Thoracic aorta endothelial cell (primary cell): ENCODE results near the gene TAX1BP3. TPM values are rescaled to one million over a fixed set of nuclear protein-coding genes. Genes with fewer than 3 reads are reported as not detected.

ENCODE experiments used
- total RNA-seq: library from RNA; depleted of rRNA; stranded (reverse); fragments of >200 nt; gene quantifications from 2 replicates; pipeline ENCODE4 v1.2.3, GENCODE V29; 2012

TAX1BP3 gene, protein sequence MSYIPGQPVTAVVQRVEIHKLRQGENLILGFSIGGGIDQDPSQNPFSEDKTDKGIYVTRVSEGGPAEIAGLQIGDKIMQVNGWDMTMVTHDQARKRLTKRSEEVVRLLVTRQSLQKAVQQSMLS
- 159 and 179 TPM in 2 replicates for total RNA-seq

DNA sequence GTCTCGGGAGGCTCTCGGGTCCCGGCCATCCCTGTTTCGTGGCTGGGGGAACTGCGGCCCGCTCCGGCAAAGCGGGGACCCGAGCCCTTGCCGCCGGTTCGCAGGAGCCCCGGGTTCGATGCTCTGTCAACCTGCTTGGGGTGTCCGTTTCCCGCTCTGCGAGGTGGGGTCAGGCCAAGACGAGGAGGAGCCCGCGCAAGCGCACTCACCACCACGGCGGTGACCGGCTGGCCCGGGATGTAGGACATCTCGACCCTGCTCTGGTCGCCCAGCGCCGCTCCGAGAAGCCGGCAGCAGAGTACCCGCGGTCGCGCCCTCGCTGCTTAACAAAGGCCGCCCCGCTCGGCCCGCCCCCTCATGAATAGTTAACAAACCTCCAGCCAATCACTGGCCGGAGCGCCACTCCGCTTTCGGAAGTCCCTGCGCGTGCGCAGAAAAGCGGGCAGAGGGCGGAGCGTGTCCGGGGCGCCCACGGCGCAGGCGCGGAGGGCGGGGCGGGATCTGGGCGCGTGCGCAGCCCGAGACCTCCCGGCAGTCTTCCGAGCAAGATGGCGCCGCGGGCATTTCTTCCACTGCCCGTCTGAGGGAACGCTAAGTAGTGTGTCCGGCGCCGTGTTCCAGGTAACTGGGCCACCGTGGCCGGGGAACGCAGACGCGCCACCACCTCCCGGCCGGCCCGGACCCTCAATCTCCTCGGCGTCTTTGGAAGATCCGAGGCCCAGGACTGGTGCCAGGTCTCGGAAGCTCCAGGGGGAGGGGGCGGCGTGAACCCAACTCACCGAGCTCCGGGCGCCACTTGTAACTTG is at the start of gene TAX1BP3, which contains the start of gene EMC6:
TSS of gene TAX1BP3 (minus strand) at position 300 of the 806 bp plus-strand sequence. CDS start at position 248, 52 bp downstream.
TSS of gene EMC6 (plus strand) at position 534 of the 806 bp plus-strand sequence. CDS start 335 bp downstream, outside the sequence.

DNA sequence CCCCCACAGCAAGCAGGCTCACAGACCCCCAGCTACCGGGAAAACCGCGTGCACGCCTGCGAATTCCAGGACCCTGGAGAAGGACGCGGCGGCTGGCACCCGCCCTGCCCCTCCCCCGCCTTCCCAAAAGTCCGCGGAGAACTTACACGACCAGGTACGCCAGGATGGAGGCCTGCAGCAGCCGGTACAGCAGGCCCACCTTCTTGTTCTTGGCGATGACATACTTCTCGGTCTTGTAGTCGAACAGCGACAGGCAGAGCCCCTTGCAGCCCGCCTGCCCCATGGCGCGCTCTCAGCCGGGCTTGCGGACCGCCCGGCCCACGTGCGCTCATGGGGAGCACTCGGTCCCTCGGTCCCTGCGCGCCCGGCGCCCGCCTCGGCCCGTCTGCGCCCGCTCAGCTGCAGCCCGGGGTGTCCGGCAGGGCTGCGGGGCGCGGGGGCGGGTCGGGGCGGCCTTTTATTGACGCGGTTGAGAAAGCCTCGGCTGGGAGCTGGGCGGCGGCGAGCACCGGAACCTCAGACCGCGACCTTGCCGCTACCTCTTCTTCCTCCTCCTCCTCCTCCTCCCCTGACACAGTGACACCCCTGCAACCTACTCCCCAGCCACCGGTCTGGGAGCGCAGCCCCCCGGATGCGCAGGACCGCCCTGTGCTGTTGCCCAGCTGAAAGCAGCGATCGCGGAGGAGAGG is 27.5 kb upstream of the TAX1BP3 start, which contains the start of gene P2RX5:
TSS of gene P2RX5 (minus strand) at position 433 of the 689 bp plus-strand sequence. CDS start at position 283, 150 bp downstream.

DNA sequence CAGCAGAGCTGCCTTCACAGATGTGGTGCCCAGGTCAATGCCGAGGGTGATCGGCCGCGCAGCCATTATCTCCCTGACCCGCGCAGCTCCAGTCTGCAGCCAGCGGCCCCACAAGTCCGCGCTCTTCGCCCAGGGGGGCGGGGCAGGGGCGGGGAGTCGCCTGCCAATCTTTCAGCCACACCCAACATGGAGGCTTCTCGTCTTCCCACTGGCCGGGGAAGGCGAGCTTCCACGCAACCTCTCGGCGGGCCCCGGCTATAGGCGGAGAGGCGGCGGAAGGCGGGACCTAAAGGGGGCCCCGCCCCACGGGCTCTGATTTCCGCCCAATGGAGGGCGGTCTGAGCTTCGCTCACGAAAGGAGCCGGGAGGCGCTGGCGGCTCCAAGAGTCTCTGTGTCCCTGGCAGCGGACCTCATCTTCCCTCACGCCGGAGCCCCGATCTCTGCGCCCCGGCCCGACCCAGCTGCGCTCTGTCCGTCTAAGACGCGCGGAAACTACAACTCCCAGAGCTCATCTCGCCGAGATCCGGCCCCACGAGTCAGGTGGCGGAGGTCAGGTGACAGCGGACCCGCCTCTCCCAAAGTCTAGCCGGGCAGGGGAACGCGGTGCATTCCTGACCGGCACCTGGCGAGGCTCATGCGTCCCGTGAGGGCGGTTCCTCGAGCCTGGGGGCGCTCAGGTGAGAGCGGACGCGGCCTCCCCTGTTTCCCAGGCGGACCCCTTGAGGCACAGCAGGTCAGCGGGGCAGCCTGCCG is 32.0 kb downstream of the TAX1BP3 start, which contains the start of the genes CTNS and SHPK:
TSS of gene CTNS (plus strand) at position 607 of the 754 bp plus-strand sequence. CDS start 3,447 bp downstream, outside the sequence.
TSS of gene SHPK (minus strand) at position 97 of the 754 bp plus-strand sequence. CDS start at position 66, 31 bp downstream.

Other genes with a start within 250 kb of the TAX1BP3 start
- gene OR1E2, start 234.7 kb downstream of the TAX1BP3 start, total RNA-seq = not detected in 2 replicates
- 0.40 and 0.65 TPM in 2 replicates for gene SPATA22, start 196.8 kb downstream of the TAX1BP3 start, total RNA-seq
- gene ASPA, start 192.6 kb downstream of the TAX1BP3 start, total RNA-seq = under 0.01 TPM in 1 of 2 replicates, not detected in the other
- under 0.01 TPM in 1 of 2 replicates, not detected in the other for gene TRPV3, start 110.8 kb downstream of the TAX1BP3 start, total RNA-seq
- gene TRPV1, start 59.2 kb downstream of the TAX1BP3 start, total RNA-seq = 0.80 and 1.4 TPM in 2 replicates
- 12.2 and 19.2 TPM in 2 replicates for gene SHPK, start 32.3 kb downstream of the TAX1BP3 start, total RNA-seq
- 21.0 and 25.1 TPM in 2 replicates for gene CTNS, start 31.8 kb downstream of the TAX1BP3 start, total RNA-seq
- gene EMC6, start 234 bp upstream of the TAX1BP3 start, total RNA-seq = 16.9 and 26.9 TPM in 2 replicates
- gene P2RX5, start 27.6 kb upstream of the TAX1BP3 start, total RNA-seq = 0.27 and 1.7 TPM in 2 replicates
- gene HASPIN, start 55.3 kb upstream of the TAX1BP3 start, total RNA-seq = 11.8 and 22.0 TPM in 2 replicates
- gene ITGAE, start 132.6 kb upstream of the TAX1BP3 start, total RNA-seq = 19.1 and 22.2 TPM in 2 replicates
- gene NCBP3, start 177.7 kb upstream of the TAX1BP3 start, total RNA-seq = 40.7 and 48.7 TPM in 2 replicates
- gene CAMKK1, start 224.5 kb upstream of the TAX1BP3 start, total RNA-seq = 3.2 and 4.9 TPM in 2 replicates
- not detected in 2 replicates for gene P2RX1, start 247.9 kb upstream of the TAX1BP3 start, total RNA-seq